Natural killer cell (primary cell): ENCODE measurements around the gene TIMM10. TPM values are rescaled to one million over a fixed set of nuclear protein-coding genes. Genes with fewer than 3 reads are reported as not detected.

ENCODE experiments used
- ATAC-seq, 3 donors: fragments of 150-1000 bp in 2 of 3; fragments of 200-7000 bp in 1 of 3; cut with Tn5 transposase; 1 replicate in 1 of 3; 2 replicates in 2 of 3; pipeline ENCODE4 v1.10.0; 2021; ENCODE audit warnings: mild to moderate bottlenecking in 2 of 3, moderate library complexity in 2 of 3
- DNase-seq, 2 donors: peaks; one replicate each; pipeline versions ENCODE4 v3.0.0 to v3.0.0-alpha.2; 2013 to 2021; ENCODE audit warnings: mixed read lengths in 1 of 2
- H3K27ac ChIP-seq: one replicate; pipeline ENCODE4 v1.5.1; 2013; ENCODE audit warnings: mild to moderate bottlenecking, low read length
- H3K27me3 ChIP-seq: one replicate; pipeline ENCODE4 v1.6.1; 2013; ENCODE audit warnings: low read length; ENCODE audit not compliant: control insufficient read depth, insufficient read depth
- H3K36me3 ChIP-seq: one replicate; pipeline ENCODE4 v1.6.1; 2013; ENCODE audit warnings: low read length; ENCODE audit not compliant: control insufficient read depth, insufficient read depth
- H3K4me1 ChIP-seq: one replicate; pipeline ENCODE4 v1.6.1; 2013; ENCODE audit warnings: low read length; ENCODE audit not compliant: control insufficient read depth, insufficient read depth
- H3K4me3 ChIP-seq: one replicate; pipeline ENCODE4 v1.5.1; 2013; ENCODE audit warnings: low read length
- H3K9me3 ChIP-seq: one replicate; pipeline ENCODE4 v1.6.1; 2013; ENCODE audit warnings: low read length; ENCODE audit not compliant: control insufficient read depth, insufficient read depth
- H3K27ac Mint-ChIP-seq, 2 donors: one replicate each; pipeline ENCODE4 v1.8.0; 2022; ENCODE audit warnings: mild to moderate bottlenecking in 2 of 2, mixed read lengths in 2 of 2, moderate library complexity in 1 of 2
- H3K27me3 Mint-ChIP-seq, 2 donors: one replicate each; pipeline ENCODE4 v1.8.0; 2022; ENCODE audit warnings: low read depth in 2 of 2, mixed read lengths in 2 of 2
- H3K36me3 Mint-ChIP-seq: one replicate; pipeline ENCODE4 v1.8.0; 2022; ENCODE audit warnings: mixed read lengths
- H3K4me1 Mint-ChIP-seq, 2 donors: one replicate each; pipeline ENCODE4 v1.8.0; 2022; ENCODE audit warnings: mixed read lengths in 2 of 2
- H3K4me3 Mint-ChIP-seq: one replicate; pipeline ENCODE4 v1.8.0; 2022; ENCODE audit warnings: mild to moderate bottlenecking, moderate library complexity, mixed read lengths
- H3K9me3 Mint-ChIP-seq, 2 donors: one replicate each; pipeline ENCODE4 v1.8.0; 2022; ENCODE audit warnings: mixed read lengths in 2 of 2
- CTCF ChIP-seq: fragments of 200-600 bp; IDR thresholded peaks from one replicate; pipeline ENCODE4 v1.8.0; 2022; ENCODE audit warnings: antibody characterized with exemption
- WGBS: methylation state at CpG from one replicate; pipeline ENCODE4 v1.1.7; 2013; ENCODE audit warnings: missing lambda C conversion rate; ENCODE audit not compliant: insufficient coverage; 5-methylcytosine and 5-hydroxymethylcytosine counted together
- intact Hi-C: fragments of 100-400 bp; cut with micrococcal nuclease; formaldehyde crosslinking; loops from one replicate; pipeline ENCODE4 v1.14.2; 2022
- total RNA-seq, 4 donors: library from RNA; stranded (reverse); fragments of 120-200 nt in 1 of 4; gene quantifications; one replicate each; pipeline versions ENCODE4 v1.2.3 to v1.2.4, GENCODE V29; 2013 to 2022

TIMM10 gene
- total RNA-seq, 3 donors from 2014 or later (not counting 1 experiment from before 2014, with no cell fraction given) = 15.0 to 18.8 (median 17.1) TPM

- Histone ChIP-seq H3K4me1 (no peaks in the 10 kb centered on the region), H3K36me3 (peaks cover 3% of the 10 kb centered on the region), H3K4me3 (no peak overlapping the region), H3K27me3 (no peaks in the 10 kb centered on the region), H3K9me3 (no peaks in the 10 kb centered on the region), H3K27ac (no peak overlapping the region)
- no peak for TF ChIP-seq CTCF
- 98% methylated on average over 4 of the region's 4 CpGs for WGBS
- no peaks in the 10 kb centered on the region for H3K9me3 Mint-ChIP-seq
- DNase-seq (no peak), ATAC-seq (no peak)
- no peaks in the 10 kb centered on the region for H3K27me3 Mint-ChIP-seq
- no peaks in the 10 kb centered on the region for H3K36me3 Mint-ChIP-seq
- peaks cover 0 to 7% of the 10 kb centered on the region in 2 donors for H3K4me1 Mint-ChIP-seq
- H3K4me3 Mint-ChIP-seq = no peak overlapping the region
- intact Hi-C loops = no loop called here
- H3K27ac Mint-ChIP-seq = no peak overlapping the region
These were observed 28.6 kb downstream of the TIMM10 start for GRCh38 chr11:57501953-57502352.

GRCh38 chr11:57500926-57501325, 29.6 kb downstream of the TIMM10 start:
- H3K27me3 ChIP-seq = no peaks in the 10 kb centered on the region
- 95% methylated on average over 15 of the region's 15 CpGs for WGBS
- peaks cover 3% of the 10 kb centered on the region for H3K36me3 ChIP-seq
- Mint-ChIP-seq H3K36me3 (no peaks in the 10 kb centered on the region), H3K9me3 (no peaks in the 10 kb centered on the region), H3K4me1 (peaks cover 0 to 7% of the 10 kb centered on the region in 2 donors), H3K27ac (no peak overlapping the region), H3K4me3 (no peak overlapping the region), H3K27me3 (no peaks in the 10 kb centered on the region)
- DNase-seq = no peak
- no peak for TF ChIP-seq CTCF
- no peak overlapping the region for H3K27ac ChIP-seq
- H3K4me3 ChIP-seq = no peak overlapping the region
- intact Hi-C loops = no loop called here
- H3K9me3 ChIP-seq = no peaks in the 10 kb centered on the region
- no peaks in the 10 kb centered on the region for H3K4me1 ChIP-seq
- no peak for ATAC-seq

- Histone ChIP-seq H3K4me3 (no peak overlapping the region), H3K9me3 (no peaks in the 10 kb centered on the region), H3K27me3 (no peaks in the 10 kb centered on the region), H3K36me3 (peaks cover 3% of the 10 kb centered on the region), H3K4me1 (no peaks in the 10 kb centered on the region), H3K27ac (no peak overlapping the region)
- no peak for ATAC-seq
- no peak for DNase-seq
- no peaks in the 10 kb centered on the region for H3K27me3 Mint-ChIP-seq
- H3K4me3 Mint-ChIP-seq = no peak overlapping the region
- no peaks in the 10 kb centered on the region for H3K9me3 Mint-ChIP-seq
- peaks cover 0 to 7% of the 10 kb centered on the region in 2 donors for H3K4me1 Mint-ChIP-seq
- no peaks in the 10 kb centered on the region for H3K36me3 Mint-ChIP-seq
- intact Hi-C loops = no loop called here
- no peak for TF ChIP-seq CTCF
- 93% methylated on average over 8 of the region's 8 CpGs for WGBS
- no peak overlapping the region for H3K27ac Mint-ChIP-seq
These were observed 30.0 kb downstream of the TIMM10 start for GRCh38 chr11:57500515-57500914.

- Histone ChIP-seq H3K27ac (no peak overlapping the region), H3K27me3 (no peaks in the 10 kb centered on the region), H3K9me3 (no peaks in the 10 kb centered on the region), H3K4me1 (no peaks in the 10 kb centered on the region), H3K36me3 (peaks cover 3% of the 10 kb centered on the region), H3K4me3 (no peak overlapping the region)
- DNase-seq (no peak), ATAC-seq (no peak)
- 79% methylated on average over 11 of the region's 12 CpGs for WGBS
- no peaks in the 10 kb centered on the region for H3K36me3 Mint-ChIP-seq
- H3K27me3 Mint-ChIP-seq = no peaks in the 10 kb centered on the region
- TF ChIP-seq CTCF = no peak
- H3K27ac Mint-ChIP-seq = no peak overlapping the region
- H3K4me3 Mint-ChIP-seq = no peak overlapping the region
- peaks cover 0 to 7% of the 10 kb centered on the region in 2 donors for H3K4me1 Mint-ChIP-seq
- no peaks in the 10 kb centered on the region for H3K9me3 Mint-ChIP-seq
- intact Hi-C loops = loop anchor here (10.0 kb wide), 1 partner anchor 305 kb away; no protein-coding TSS in a partner anchor
These were observed 30.5 kb downstream of the TIMM10 start for GRCh38 chr11:57499983-57500461.
